ENCODE data around the gene EPB42.
"Not testable (repeated sequence)": the region's sequence is repeated elsewhere in the genome, so short reads cannot be mapped to it uniquely, and the experiment has no call there.

The EPB42 gene

GRCh38 chr15:43241100-43241499 is 20.3 kb upstream of the EPB42 start:
- DNase-seq (ENCODE audit: low read depth), result peak; percentile 34

DNA sequence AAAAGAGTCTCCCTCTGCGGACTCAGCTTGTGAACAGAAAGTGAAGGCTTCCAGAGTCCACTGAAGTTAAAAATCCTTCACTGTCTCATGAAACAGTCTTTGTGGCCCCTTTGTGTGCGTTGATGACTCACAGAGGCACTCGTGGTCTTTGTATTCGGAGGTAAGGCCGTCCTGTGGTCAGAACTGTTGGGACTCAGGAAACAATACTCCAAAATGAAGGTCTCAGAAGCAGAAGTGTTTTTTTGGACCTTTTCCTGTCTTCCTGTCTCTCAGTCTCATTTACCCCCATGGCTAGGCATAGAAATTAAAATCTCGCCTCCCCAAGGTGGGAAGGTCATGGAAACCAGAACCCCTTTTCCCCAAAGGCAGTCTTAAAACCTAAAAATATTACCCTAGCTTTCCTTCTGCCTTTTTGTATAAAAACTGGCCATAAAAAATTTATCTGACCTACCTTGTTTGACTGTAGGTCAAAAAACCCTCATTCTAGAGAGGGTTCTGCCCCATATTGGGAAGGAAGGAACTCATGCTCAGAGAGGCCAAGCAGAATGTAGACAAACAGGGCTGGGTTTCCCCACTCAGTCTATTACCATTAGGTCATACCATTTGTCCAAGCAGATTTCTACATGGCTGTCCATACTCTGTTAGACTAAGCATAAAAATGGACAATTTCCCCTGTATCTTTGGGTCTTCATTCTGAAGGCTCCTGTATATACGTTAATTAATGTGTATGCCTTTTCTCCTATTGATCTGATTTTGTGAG is 19.1 kb upstream of the EPB42 start:
- DNase-seq (ENCODE audit: low read depth), result no peak

DNA sequence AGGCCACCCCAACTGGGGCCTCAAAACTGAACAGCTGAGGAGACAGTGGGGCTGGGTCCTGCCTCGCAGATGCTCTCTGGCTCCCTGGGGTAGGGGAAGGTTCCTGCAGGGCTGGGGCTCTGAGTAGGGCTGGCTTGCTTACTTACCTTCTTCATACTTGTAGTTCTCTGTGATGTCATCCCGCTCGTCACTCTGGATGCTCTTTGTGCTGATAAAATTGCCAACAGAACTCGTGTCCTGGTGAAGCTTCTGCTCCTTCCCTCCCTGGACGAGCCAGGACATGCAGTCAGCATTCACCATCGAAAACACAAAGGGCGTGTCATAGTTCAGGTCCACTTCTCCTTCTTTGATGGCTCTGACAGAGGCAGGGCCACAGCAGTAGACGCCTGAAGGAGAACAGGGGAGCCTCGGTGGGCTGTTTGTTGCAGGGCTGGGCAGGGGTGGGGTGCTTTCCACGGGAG is 17.9 kb upstream of the EPB42 start:
- no peak for DNase-seq (ENCODE audit: low read depth)

DNA sequence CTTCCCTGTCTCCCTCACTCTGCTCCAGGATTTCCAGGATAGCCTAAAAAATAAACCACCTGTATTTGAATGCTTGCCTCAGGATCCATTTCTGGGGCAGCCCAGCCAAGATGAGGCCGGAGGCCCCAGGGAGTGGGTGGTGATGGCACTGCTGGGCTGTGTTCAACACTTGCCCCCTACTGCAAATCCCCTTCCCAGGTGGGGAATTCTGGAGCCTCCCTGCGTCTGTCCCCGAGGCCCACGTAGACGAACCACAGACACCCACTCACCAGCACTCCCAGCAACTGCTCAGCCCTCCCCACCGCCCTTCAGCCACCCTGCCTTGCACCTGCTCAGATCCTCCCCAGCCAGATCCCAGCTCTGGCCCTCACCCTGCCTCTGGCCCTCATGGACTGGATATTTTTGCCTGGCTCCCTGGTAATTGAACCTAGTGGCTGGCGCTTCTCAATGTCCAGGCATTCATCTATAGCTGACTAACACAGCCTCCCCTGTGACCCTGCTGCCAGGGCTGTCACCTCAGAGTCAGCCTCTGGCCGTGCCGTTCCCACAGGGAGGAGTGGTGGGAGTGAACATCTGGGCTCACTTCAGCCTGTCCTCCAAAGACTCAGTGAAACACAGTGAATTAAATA is 17.1 kb upstream of the EPB42 start:
- DNase-seq (ENCODE audit: low read depth), result no peak

GRCh38 chr15:43235536-43235935 is 14.7 kb upstream of the EPB42 start:
- DNase-seq (ENCODE audit: low read depth), result no peak

GRCh38 chr15:43232289-43232874 is 11.6 kb upstream of the EPB42 start:
- DNase-seq (ENCODE audit: low read depth), result no peak

- DNase-seq (ENCODE audit: low read depth), result no peak
Observed at GRCh38 chr15:43230640-43231115, 9.9 kb upstream of the EPB42 start.

DNA sequence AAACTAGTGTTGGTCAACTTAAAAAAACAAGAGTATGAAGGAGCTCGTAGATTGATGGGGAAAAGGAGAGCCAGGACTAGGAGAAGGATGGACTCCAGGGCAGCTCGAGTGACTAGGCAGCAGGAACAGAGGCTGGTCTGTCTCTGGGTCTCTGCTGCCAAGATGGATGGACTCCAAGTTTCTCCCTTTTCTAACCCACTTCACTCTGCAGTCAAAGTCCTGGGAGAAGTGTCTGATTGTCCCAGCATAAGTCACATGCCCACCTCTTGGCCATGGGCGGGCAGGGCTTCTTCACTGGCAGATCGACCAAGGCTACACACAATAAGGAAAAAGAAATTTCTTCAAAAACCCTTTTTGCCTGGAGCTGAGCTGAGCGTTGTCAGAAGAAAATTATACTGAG is 9.2 kb upstream of the EPB42 start:
- no peak for DNase-seq (ENCODE audit: low read depth)

DNA sequence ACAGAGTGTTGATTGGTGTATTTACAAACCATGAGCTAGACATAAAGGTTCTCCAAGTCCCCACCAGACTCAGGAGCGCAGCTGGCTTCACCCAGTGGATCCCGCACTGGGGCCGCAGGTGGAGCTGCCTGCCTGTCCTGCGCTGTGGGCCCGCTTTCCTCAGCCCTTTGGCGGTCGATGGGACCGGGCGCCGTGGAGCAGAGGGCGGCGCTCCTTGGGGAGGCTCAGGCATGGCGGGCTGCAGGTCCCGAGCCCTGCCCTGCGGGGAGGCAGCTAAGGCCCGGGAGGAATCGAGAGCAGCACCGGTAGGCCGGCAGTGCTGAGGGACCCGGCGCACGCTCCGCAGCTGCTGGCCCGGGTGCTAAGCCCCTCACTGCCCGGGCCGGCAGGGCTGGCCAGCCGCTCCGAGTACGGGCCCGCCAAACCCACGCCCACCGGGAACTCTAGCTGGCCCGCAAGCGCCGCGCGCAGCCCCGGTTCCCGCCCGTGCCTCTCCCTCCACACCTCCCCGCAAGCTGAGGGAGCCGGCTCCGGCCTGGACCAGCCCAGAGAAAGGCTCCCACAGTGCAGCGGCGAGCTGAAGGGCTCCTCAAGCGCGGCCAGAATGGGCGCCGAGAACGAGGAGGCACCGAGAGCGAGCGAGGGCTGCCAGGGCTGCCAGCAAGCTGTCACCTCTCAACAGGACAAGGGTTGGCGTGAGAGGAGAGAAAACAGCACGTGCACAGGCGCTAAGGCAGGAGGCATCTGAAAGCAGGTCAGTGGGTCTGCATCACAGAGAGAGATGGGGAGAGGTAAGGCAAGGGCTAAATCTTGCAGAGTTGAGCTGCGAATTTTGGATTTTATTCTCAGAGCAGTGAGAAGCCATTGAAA is 5.9 kb upstream of the EPB42 start:
- DNase-seq (ENCODE audit: low read depth), result no peak

DNA sequence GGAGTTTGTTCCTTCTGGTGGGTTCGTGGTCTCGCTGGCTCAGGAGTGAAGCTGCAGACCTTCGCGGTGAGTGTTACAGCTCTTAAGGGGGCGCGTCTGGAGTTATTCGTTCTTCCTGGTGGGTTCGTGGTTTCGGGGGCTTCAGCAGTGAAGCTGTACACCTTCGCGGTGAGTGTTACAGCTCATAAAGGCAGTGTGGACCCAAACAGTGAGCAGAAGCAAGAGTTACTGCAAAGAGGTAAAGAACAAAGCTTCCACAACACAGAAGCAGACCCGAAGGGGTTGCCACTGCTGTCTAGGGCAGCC is 5.1 kb upstream of the EPB42 start:
- DNase-seq (ENCODE audit: low read depth), result not testable (repeated sequence)

- peak; percentile 32 for DNase-seq (ENCODE audit: low read depth)
Observed at GRCh38 chr15:43225201-43225949, 4.6 kb upstream of the EPB42 start.

- DNase-seq (ENCODE audit: low read depth), result no peak
Observed at GRCh38 chr15:43221422-43221821, 604 bp upstream of the EPB42 start.

- no peak for DNase-seq (ENCODE audit: low read depth)
Observed at GRCh38 chr15:43219929-43220928, 589 bp downstream of the EPB42 start.

GRCh38 chr15:43218908-43219706 is 1.7 kb downstream of the EPB42 start:
- DNase-seq (ENCODE audit: low read depth), result no peak

DNA sequence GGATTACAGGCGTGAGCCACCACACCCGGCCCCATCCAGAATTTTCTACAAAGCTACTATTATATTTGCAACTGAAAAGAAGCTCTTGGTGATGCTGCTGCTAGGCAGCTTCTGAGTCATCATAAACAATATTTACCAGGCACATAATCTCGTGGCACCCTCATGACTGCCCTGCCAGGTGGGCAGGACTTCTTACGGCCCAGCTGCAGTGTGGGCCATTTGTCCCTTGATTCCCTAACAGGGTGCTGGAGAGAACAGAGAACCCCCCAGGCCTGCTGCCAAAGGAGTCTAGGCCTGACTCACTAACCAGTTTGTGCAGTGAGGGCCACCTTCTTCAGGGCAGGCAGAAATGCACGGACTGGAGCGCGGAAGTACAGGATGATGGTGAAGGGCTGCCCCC is 4.9 kb downstream of the EPB42 start:
- DNase-seq (ENCODE audit: low read depth), result no peak

GRCh38 chr15:43214592-43215295 is 6.1 kb downstream of the EPB42 start:
- no peak for DNase-seq (ENCODE audit: low read depth)

- no peak for DNase-seq (ENCODE audit: low read depth)
Observed at GRCh38 chr15:43214169-43214568, 6.6 kb downstream of the EPB42 start.

DNA sequence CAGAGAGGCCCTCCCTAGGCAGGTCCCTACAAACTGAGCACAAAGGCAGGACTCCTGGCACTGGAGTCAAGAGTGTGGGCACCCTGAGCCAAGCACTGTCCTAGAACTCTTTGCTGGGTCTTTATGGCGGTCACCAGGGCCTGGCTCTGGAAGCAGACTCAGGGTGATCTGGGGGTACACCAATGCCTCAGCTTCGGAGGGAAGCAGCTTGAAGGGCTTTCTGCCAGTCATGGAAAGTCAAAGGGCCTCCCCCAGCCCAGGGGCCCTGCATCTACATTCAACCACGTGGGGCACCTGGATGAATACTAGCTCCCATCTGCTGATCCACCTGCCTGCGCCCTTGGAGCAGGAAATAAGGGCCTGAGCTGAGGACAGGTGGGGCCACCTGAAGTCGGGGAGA is 7.4 kb downstream of the EPB42 start:
- DNase-seq (ENCODE audit: low read depth), result no peak

GRCh38 chr15:43212951-43213350 is 7.9 kb downstream of the EPB42 start:
- DNase-seq (ENCODE audit: low read depth), result no peak

Measured in fibroblast of the conjunctiva (primary cell).